Neuronal stem cell (in vitro differentiated cells): Measurements from ENCODE around the gene HOXA11.

Source experiments
- DNase-seq: peaks from one replicate; pipeline ENCODE4 v3.0.0-alpha.2; 2013; ENCODE audit warnings: low spot score
- H2AFZ ChIP-seq: one replicate; pipeline ENCODE4 v1.6.1; 2013; ENCODE audit warnings: mild to moderate bottlenecking, low read length, inconsistent platforms
- H2AK5ac ChIP-seq: 2 replicates; pipeline ENCODE4 v1.6.1; 2013; ENCODE audit warnings: low read depth, mild to moderate bottlenecking, inconsistent platforms, low read length, moderate library complexity, mixed read lengths
- H2BK120ac ChIP-seq: 2 replicates; pipeline ENCODE4 v1.6.1; 2013; ENCODE audit warnings: low read depth, mild to moderate bottlenecking, inconsistent platforms, low read length, moderate library complexity, mixed read lengths
- H2BK12ac ChIP-seq: one replicate; pipeline ENCODE4 v1.6.1; 2013; ENCODE audit warnings: low read length, inconsistent platforms
- H2BK15ac ChIP-seq: 2 replicates; pipeline ENCODE4 v1.6.1; 2013; ENCODE audit warnings: mild to moderate bottlenecking, low read length, inconsistent platforms, mixed read lengths
- H2BK5ac ChIP-seq: one replicate; pipeline ENCODE4 v1.6.1; 2013; ENCODE audit warnings: inconsistent platforms, mild to moderate bottlenecking, low read length, moderate library complexity
- H3K14ac ChIP-seq: one replicate; pipeline ENCODE4 v1.6.1; 2013; ENCODE audit warnings: low read length, inconsistent platforms
- H3K18ac ChIP-seq: 2 replicates; pipeline ENCODE4 v1.6.1; 2013; ENCODE audit warnings: low read length, inconsistent platforms
- H3K23ac ChIP-seq: 2 replicates; pipeline ENCODE4 v1.6.1; 2013; ENCODE audit warnings: low read depth, mild to moderate bottlenecking, mixed read lengths, low read length, inconsistent platforms; ENCODE audit not compliant: poor library complexity
- H3K27ac ChIP-seq: replicated peaks from 3 replicates; pipeline ENCODE4 v1.5.1; 2013; ENCODE audit warnings: low read length, inconsistent platforms
- H3K27me3 ChIP-seq, 3 experiments: 2 replicates each; pipeline ENCODE4 v1.6.1; 2013; ENCODE audit warnings: low read length in 3 of 3, mild to moderate bottlenecking in 2 of 3, inconsistent platforms in 1 of 3, low read depth in 1 of 3, mixed read lengths in 1 of 3, moderate library complexity in 1 of 3; ENCODE audit not compliant: control insufficient read depth in 3 of 3, insufficient read depth in 3 of 3
- H3K36me3 ChIP-seq, 2 donors: replicated peaks in 1 of 2; 2 replicates each; pipeline ENCODE4 v1.6.1; 2013; ENCODE audit warnings: low read length in 2 of 2; ENCODE audit not compliant: control insufficient read depth in 2 of 2, insufficient read depth in 2 of 2
- H3K4ac ChIP-seq: 2 replicates; pipeline ENCODE4 v1.6.1; 2013; ENCODE audit warnings: inconsistent platforms, mild to moderate bottlenecking, low read length, moderate library complexity
- H3K4me1 ChIP-seq, 2 donors: 1 replicate in 1 of 2; 2 replicates in 1 of 2; pipeline ENCODE4 v1.6.1; 2013; ENCODE audit warnings: low read length in 2 of 2, low read depth in 1 of 2; ENCODE audit not compliant: control insufficient read depth in 2 of 2, insufficient read depth in 1 of 2
- H3K4me2 ChIP-seq: one replicate; pipeline ENCODE4 v1.6.1; 2013; ENCODE audit warnings: mild to moderate bottlenecking, low read length, inconsistent platforms; ENCODE audit not compliant: insufficient read depth, poor library complexity, severe bottlenecking
- H3K4me3 ChIP-seq, 2 donors: 2 replicates each; pipeline ENCODE4 v1.5.1; 2013; ENCODE audit warnings: low read length in 2 of 2, mild to moderate bottlenecking in 2 of 2, inconsistent platforms in 1 of 2, moderate library complexity in 1 of 2
- H3K79me1 ChIP-seq: one replicate; pipeline ENCODE4 v1.6.1; 2013; ENCODE audit warnings: low read depth, mild to moderate bottlenecking, inconsistent platforms, low read length, moderate library complexity
- H3K9ac ChIP-seq: one replicate; pipeline ENCODE4 v1.6.1; 2013; ENCODE audit warnings: mild to moderate bottlenecking, low read depth, low read length, inconsistent platforms; ENCODE audit not compliant: poor library complexity
- H3K9me3 ChIP-seq, 2 donors: replicated peaks in 1 of 2; 2 replicates each; pipeline versions ENCODE3 to v1.6.1; 2013; ENCODE audit warnings: low read length in 2 of 2, mild to moderate bottlenecking in 2 of 2, inconsistent platforms in 1 of 2, low read depth in 1 of 2, mixed read lengths in 1 of 2, moderate library complexity in 1 of 2; ENCODE audit not compliant: control insufficient read depth in 2 of 2, insufficient read depth in 1 of 2
- H4K8ac ChIP-seq: one replicate; pipeline ENCODE4 v1.6.1; 2013; ENCODE audit warnings: low read depth, mild to moderate bottlenecking, inconsistent platforms, low read length, moderate library complexity
- H4K91ac ChIP-seq: one replicate; pipeline ENCODE4 v1.6.1; 2013; ENCODE audit warnings: low read length, low read depth, mild to moderate bottlenecking, inconsistent platforms; ENCODE audit not compliant: poor library complexity
- WGBS, 2 donors: extraction: QIAGEN DNeasy Blood & Tissue Kit; methylation state at CpG; one replicate each; pipeline ENCODE4 v1.1.7; 2013; ENCODE audit warnings: missing lambda C conversion rate in 2 of 2, mixed read lengths in 1 of 2; ENCODE audit not compliant: insufficient read length in 2 of 2, insufficient replicate concordance in 1 of 2; ENCODE audit errors: extremely low coverage in 2 of 2; 5-methylcytosine and 5-hydroxymethylcytosine counted together

HOXA11 gene

DNA sequence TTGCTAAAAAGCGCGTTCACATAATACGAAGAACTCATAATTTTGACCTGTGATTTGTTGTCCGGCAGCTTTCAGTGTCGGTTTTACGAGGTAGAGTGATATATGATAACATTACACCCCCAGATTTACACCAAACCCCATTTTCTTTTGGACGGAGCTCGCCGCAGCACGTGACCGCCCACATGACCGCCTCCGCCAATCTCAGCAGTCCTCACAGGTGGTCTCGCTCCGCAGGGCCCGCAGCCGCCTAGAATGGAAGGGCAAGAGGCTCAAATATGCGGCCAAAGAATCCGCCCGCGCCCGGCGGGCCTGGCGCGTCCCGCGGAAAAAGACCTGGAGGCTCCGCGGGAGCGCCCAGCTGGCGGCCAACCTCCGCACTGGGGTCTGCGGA is 28.5 kb downstream of the HOXA11 start, which contains the start of gene HOXA7:
HOXA7 (minus strand) TSS at position 168 of the 391 bp plus-strand sequence; CDS start at position 38, 130 bp downstream.
- no CpG with 5 or more reads among the region's 33 CpGs for WGBS, 2 donors
- Histone ChIP-seq H3K18ac (no peak within 1 kb of the TSS), H3K36me3 (no peaks in the 10 kb centered on the region), H2AK5ac (no peak within 1 kb of the TSS), H4K8ac (no peak within 1 kb of the TSS), H3K4ac (no peak within 1 kb of the TSS), H3K4me1 (no peaks in the 10 kb centered on the region), H2AFZ (peak within 1 kb of the TSS; percentile 79), H3K23ac (no peak within 1 kb of the TSS), H3K9me3 (peaks cover 25 to 40% of the 10 kb centered on the region in 2 donors), H4K91ac (no peak within 1 kb of the TSS), H3K4me3 (peak within 1 kb of the TSS in 1 of 2 donors; percentile 26), H3K9ac (no peak within 1 kb of the TSS), H3K14ac (no peak within 1 kb of the TSS), H2BK12ac (no peak within 1 kb of the TSS), H3K4me2 (peak within 1 kb of the TSS; percentile 23), H3K79me1 (no peaks in the 10 kb centered on the region), H2BK15ac (no peak within 1 kb of the TSS), H3K27ac (no peak within 1 kb of the TSS), H2BK5ac (no peak within 1 kb of the TSS), H3K27me3 (peaks cover 81 to 99% (median 94%) of the 10 kb centered on the region in 3 experiments), H2BK120ac (no peak within 1 kb of the TSS)
- DNase-seq, result no peak

DNA sequence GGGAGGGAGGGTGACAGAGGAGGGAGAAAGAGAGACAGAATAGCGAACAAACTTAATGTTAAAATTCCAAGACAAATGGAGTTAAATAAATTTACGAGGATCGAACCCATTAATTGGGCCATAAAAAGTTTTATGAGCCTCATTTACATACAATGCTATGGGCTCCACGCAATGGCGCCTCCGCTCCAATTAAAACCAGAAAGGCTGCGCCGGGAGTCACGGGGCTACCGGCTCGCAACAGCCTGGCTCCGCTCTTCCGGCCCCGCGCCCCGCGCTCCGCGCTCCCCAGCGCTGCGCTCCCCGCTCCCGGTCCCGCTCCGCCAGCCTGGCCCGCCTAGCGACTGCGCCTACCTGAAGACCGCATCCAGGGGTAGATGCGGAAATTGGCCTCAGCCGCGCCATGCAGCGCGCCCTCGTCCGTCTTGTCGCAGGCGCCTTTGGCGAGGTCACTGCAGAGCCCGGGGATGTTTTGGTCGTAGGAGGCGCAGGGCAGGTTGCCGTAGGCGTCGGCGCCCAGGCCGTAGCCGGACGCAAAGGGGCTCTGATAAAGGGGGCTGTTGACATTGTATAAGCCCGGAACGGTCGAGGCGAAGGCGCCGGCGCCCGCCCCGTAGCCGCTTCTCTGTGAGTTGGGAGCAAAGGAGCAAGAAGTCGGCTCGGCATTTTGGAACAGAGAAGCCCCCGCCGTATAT is 29.1 kb downstream of the HOXA11 start:
- Histone ChIP-seq H3K27me3 (peaks cover 86 to 99% (median 96%) of the 10 kb centered on the region in 3 experiments), H3K4me3 (peak overlapping the region in 1 of 2 donors; percentile 26), H3K4me2 (peak overlapping the region; percentile 23), H3K4ac (no peak overlapping the region), H3K18ac (no peak overlapping the region), H3K27ac (no peak overlapping the region), H3K36me3 (no peaks in the 10 kb centered on the region), H2AFZ (peak overlapping the region; percentile 79), H3K14ac (no peak overlapping the region), H4K8ac (no peak overlapping the region), H3K79me1 (no peaks in the 10 kb centered on the region), H3K4me1 (no peaks in the 10 kb centered on the region), H3K9me3 (peaks cover 25 to 44% of the 10 kb centered on the region in 2 donors), H2BK15ac (no peak overlapping the region), H2BK12ac (no peak overlapping the region), H2BK5ac (no peak overlapping the region), H2BK120ac (no peak overlapping the region), H3K23ac (no peak overlapping the region), H3K9ac (no peak overlapping the region), H2AK5ac (no peak overlapping the region), H4K91ac (no peak overlapping the region)
- no CpG with 5 or more reads among the region's 63 CpGs for WGBS, 2 donors
- DNase-seq, result no peak

DNA sequence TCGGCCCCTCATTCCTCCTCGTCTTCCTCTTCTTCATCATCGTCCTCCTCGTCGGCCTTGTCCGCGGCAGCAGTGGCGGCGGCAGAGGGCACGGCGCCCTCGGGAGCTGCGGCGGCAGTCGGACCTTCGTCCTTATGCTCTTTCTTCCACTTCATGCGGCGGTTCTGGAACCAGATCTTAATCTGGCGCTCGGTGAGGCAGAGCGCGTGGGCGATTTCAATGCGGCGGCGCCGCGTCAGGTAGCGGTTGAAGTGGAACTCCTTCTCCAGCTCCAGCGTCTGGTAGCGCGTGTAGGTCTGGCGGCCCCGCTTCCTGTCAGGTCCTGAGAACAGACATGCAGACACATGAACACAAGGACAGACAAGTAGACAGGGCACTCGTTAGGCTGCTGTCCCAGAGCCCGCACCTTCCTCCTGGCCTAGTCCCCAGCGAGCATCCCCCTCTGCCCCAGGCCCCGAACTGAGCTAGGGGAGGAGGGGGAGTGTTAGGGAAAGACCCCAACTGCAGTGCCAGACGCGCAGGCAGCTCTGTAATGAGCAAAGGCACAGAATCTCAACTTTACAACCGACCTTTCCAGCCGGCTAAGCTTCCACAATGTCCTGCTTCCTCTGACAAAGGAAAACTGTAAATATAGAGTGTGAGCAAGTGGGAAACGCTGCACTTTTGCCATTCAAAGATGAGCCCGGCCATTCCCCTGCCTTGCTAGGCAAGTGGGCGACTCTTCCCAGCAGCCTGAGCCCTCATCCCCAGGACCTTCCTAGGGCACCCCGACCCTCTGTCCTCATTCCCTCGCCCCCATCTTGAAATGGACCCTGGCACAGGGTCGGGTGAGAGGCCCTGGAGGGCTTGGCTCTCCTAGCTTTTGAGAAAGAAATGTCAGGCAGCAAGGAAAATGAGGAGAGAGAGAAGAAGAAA is 29.9 kb downstream of the HOXA11 start:
- no peak overlapping the region for H3K4me3 ChIP-seq
- peaks cover 88 to 100% (median 98%) of the 10 kb centered on the region in 3 experiments for H3K27me3 ChIP-seq

DNA sequence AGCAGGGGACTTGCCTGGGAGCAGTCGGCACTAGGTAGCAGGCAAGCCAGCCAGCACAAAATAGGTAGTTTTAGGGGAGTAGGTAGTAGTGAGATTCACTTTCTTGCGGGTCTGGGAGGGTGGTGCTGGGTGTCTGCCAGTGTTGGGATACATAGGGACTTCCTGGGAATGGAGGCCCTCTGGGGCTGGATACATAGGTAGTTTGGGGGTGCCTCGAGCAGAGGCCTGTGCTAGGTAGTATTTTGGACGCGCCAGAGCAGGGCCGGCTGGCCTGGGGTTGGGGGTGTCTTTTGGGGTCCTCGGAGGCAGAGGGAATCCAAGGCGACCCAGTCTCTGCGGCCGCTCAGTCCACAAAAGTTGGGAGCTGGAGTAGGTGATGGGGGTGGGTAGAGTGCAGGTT is 30.7 kb downstream of the HOXA11 start:
- WGBS, 2 donors, result no CpG with 5 or more reads among the region's 10 CpGs
- no peak overlapping the region for H3K27ac ChIP-seq
- no peaks in the 10 kb centered on the region for H3K4me1 ChIP-seq
- no peak overlapping the region for H2AK5ac ChIP-seq
- peaks cover 86 to 99% (median 98%) of the 10 kb centered on the region in 3 experiments for H3K27me3 ChIP-seq
- no peak overlapping the region for H3K23ac ChIP-seq
- H3K4me3 ChIP-seq, result no peak overlapping the region
- no peak overlapping the region for H3K14ac ChIP-seq
- no peak overlapping the region for H2BK5ac ChIP-seq
- H3K36me3 ChIP-seq, result no peaks in the 10 kb centered on the region
- no peaks in the 10 kb centered on the region for H3K79me1 ChIP-seq
- H3K18ac ChIP-seq, result no peak overlapping the region
- no peak overlapping the region for H2AFZ ChIP-seq
- no peak overlapping the region for H3K9ac ChIP-seq
- no peak overlapping the region for H3K4ac ChIP-seq
- no peak overlapping the region for H2BK12ac ChIP-seq
- no peak overlapping the region for H2BK120ac ChIP-seq
- no peak overlapping the region for H4K8ac ChIP-seq
- no peak for DNase-seq
- no peak overlapping the region for H3K4me2 ChIP-seq
- no peak overlapping the region for H4K91ac ChIP-seq
- H2BK15ac ChIP-seq, result no peak overlapping the region
- peaks cover 17 to 42% of the 10 kb centered on the region in 2 donors for H3K9me3 ChIP-seq

More for the DNA sequence above, 29.9 kb downstream of the HOXA11 start:
- WGBS, 2 donors, result no CpG with 5 or more reads among the region's 48 CpGs
- Histone ChIP-seq H2BK15ac (no peak overlapping the region), H3K36me3 (no peaks in the 10 kb centered on the region), H3K4ac (no peak overlapping the region), H3K79me1 (no peaks in the 10 kb centered on the region), H3K9ac (no peak overlapping the region), H3K14ac (no peak overlapping the region), H4K8ac (no peak overlapping the region), H2AFZ (peak overlapping the region; percentile 68), H3K4me2 (no peak overlapping the region), H3K23ac (no peak overlapping the region), H2BK5ac (no peak overlapping the region), H3K9me3 (peaks cover 24 to 46% of the 10 kb centered on the region in 2 donors), H2BK12ac (no peak overlapping the region), H3K27ac (no peak overlapping the region), H4K91ac (no peak overlapping the region), H2AK5ac (no peak overlapping the region), H2BK120ac (no peak overlapping the region), H3K18ac (no peak overlapping the region), H3K4me1 (no peaks in the 10 kb centered on the region)
- DNase-seq, result no peak
